Femur (tissue), 1 donor: ENCODE measurements around the gene DUS3L.
A peak's percentile ranks its signal among the peaks of the same experiment; 100 is the strongest.

ENCODE experiments used
- DNase-seq: peaks from one replicate; pipeline ENCODE4 v3.0.0-alpha.2; 2017

DUS3L gene

GRCh38 chr19:5822181-5822844 is 31.4 kb upstream of the DUS3L start:
- DNase-seq = no peak

DNA sequence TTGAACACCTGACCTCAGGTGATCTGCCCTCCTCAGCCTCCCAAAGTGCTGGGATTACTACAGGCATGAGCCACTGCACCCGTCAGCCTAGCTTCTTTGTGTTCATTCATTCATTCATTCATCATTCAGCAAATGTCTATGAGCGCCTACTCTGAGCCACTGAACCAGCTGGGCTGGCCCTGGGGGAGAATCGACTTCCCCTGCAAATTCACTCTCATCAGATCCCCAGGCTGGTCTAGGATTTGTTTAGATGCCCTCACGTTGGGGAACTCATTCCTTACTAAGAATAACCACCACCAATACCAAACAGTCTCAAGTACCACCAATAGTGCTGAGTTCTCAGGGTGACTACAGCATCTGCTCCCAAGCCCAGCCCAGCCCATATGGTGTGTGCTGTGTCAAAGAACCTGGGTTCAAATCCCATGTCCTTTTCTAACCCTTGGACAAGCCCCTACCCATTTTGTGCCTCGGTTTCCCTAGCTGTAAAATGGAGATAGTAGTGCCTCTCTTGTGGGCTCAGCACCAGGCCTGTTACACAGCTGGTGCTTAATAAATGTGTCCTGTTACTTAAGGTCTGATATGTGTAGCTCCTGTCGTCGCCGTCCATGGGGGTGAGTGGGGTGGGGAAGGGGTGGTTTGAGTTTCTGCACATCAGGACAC is 30.7 kb upstream of the DUS3L start:
- DNase-seq = no peak

DNA sequence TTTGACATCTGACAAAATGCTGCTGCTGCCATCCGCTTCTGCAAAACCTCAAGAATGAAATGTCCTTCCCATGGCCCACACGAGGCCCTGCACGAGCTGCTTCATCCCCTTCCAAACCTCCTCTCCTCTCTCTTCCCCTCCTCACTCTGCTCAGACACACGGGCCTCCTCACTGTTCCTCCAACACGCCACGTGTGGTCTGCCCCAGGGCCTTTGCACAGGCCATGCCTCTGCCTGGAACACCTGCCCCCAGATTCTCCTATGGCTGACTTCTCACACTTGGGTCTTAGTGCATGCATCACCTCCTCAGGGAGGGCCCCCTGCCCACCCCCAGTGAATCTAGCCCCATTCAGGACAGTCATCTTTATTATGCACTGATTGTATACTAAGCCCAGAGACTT is 29.8 kb upstream of the DUS3L start:
- no peak for DNase-seq

- DNase-seq = no peak
Observed at GRCh38 chr19:5818594-5818993, 27.6 kb upstream of the DUS3L start.

DNA sequence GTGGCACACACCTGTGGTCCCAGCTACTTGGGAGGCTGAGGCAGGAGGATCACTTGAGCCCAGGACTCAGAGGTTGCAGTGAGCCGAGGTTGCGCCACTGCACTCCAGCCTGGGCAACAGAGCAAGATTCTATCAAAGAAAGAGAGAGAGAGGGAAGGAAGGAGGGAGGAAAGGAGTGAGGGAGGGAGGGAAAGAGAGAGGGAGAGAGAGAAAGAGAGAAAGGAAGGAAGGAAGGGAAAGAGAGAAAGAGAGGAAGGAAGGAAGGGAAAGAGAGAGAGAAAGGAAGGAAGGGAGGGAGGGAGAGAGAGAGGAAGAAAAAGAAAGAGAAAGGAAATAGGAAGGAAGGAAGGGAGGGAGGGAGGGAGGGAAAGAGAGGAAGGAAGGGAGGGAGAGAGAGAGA is 26.3 kb upstream of the DUS3L start:
- DNase-seq = no peak

- no peak for DNase-seq
Observed at GRCh38 chr19:5814852-5815246, 23.9 kb upstream of the DUS3L start.

- no peak for DNase-seq
Observed at GRCh38 chr19:5814123-5814851, 23.3 kb upstream of the DUS3L start.

GRCh38 chr19:5811117-5811516 is 20.2 kb upstream of the DUS3L start:
- no peak for DNase-seq

- peak; percentile 14 for DNase-seq
Observed at GRCh38 chr19:5809469-5809868, 18.5 kb upstream of the DUS3L start.

GRCh38 chr19:5809053-5809452 is 18.1 kb upstream of the DUS3L start:
- DNase-seq = peak; percentile 15

DNA sequence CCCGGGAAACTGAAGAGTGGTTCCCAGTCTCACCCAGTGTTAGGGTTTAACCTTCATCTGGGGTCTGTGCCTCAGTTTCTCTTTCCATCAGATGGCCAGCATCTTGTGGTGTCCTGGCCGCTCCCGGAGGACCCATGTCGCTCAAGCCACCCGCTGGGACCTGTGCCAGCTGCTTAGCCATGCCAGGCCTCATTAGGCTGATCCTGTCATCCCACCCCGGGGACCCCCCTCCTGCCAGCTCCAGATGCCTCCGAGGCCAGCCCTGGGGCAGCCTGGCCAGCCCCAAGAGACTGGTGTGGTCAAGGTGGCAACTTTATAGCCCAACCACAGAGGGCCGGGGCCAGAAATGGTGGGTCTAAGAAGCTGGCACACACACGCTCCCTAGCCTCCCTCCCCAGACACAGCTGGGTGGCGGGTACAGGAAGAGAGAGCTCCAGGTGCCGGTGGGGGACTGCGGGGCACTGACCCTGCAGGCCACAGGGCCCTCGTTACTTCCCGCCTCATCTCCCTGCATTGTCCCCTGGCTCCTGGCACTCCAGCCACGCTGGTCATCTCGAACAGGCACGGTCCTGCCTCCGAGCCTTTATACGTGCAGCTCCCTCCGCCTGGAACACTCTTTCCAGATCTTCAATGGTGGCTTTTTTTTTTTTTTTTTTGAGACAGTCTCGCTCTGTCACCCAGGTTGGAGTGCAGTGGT is 17.3 kb upstream of the DUS3L start:
- peak; percentile 30 for DNase-seq

DNA sequence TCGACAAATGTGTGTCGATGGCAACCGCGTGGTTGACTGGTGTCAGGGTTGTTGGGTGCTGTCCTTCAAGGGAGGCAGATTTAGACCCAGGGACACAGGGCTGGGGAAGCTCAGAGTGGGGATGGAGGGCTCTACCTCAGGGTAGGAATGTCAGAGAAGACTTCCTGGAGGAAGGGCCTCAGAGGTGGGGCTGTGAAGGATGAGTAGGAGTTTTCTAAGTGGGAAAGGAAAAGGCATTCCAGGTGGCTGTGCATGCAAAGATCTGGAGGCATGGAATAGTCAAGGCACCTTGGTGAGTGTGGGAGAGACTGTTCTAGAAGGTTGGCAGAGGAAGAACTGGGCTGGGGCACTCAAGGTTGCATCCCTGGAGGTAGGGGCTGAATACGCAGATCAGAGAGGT is 15.9 kb upstream of the DUS3L start:
- no peak for DNase-seq

DNA sequence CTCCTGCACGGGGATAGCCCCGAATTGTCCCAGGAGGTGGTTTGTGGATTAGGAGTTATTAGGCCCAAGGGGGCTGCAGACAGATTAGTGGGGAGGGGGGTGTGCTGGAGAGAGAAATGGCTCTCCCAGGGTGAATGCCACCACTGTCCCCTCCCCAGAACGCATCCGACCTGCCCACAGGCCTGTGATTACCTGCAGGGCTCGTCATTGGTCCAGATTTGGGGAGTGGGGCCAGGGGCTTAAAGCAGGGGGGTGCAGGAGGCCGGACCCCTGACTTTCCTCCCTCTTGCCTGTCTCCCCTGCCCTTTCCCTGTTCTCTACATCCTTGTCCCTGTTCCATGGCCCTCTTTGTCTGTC is 15.1 kb upstream of the DUS3L start:
- peak; percentile 10 for DNase-seq

GRCh38 chr19:5805462-5806132 is 14.6 kb upstream of the DUS3L start:
- peak; percentile 67 for DNase-seq

GRCh38 chr19:5804516-5805461 is 13.8 kb upstream of the DUS3L start, which contains the start of gene NRTN:
TSS of gene NRTN (plus strand) at chr19:5805067. CDS start at chr19:5824166, 19,099 bp downstream.
- no peak for DNase-seq

- peak; percentile 94 for DNase-seq
Observed at GRCh38 chr19:5803752-5804515, 13.0 kb upstream of the DUS3L start.

DNA sequence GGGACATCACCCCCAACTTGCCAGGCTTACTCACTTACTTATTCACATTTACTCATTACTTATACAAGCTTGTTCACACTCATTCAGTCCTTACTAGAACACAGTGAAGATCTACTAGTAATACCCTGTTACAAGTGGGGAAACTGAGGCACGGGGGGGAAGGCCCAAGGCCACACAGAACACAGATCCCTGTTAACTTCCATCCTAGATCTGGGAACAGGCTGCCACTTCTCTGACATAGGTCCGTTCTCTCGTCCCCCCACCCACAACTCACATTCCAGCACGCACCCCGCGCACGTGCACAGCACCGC is 12.4 kb upstream of the DUS3L start:
- no peak for DNase-seq

DNA sequence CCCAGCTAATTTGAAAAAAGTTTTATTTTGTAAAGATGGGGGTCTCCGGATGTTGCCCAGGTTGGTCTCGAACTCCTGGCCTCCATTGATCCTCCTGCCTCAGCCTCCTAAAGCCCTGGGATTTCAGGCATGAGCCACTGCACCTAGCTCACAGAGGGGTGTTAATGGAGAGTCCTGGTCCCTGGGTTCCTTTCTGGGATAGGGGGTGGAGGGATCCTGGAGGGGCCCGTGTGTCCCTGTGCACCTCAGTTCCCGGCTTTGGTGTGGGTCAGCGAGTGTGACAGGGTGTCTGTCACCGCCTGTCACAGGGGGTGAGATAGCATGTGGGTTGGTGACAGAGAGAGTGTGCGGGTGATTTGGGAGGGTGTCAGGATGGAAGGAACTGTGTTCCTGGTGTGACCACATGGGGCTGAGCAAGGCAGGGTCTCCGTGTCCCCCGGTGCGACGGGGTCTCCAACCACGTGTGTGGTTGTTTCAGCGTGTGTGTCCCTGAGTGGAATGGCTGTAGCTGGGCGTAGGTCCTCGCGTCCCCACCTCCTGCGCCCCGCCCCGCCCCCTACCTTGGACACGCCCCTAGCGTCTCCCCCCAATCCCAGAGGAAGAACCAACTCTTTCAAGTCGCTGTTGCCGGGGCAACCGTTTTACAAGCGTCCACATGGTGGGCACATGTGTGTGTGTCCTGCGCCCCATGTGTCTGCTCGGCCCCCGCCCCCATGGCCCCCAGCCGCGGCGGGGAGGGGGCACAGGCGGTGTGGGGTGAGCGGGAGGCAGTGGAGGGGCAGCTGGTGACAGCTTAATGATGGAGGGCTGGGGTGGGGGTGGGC is 11.0 kb upstream of the DUS3L start:
- DNase-seq = no peak

GRCh38 chr19:5800361-5801270 is 9.7 kb upstream of the DUS3L start:
- DNase-seq = no peak
